BLaER1 treated with 17β-estradiol and CSF1 and Interleukin-3, amounts not matched to agents 10 nM and 100 nM (cell line): Measurements from ENCODE around the gene DIPK1B.

Experiments
- H3K27ac ChIP-seq, 11 experiments: shearing (Covaris generic); formaldehyde crosslinking; 2 replicates each; pipeline ENCODE4 v1.8.1; 2022
- H3K27me3 ChIP-seq, 11 experiments: shearing (Covaris generic); formaldehyde crosslinking; 2 replicates each; pipeline ENCODE4 v1.8.1; 2022
- H3K36me3 ChIP-seq, 11 experiments: shearing (Covaris generic); formaldehyde crosslinking; 2 replicates each; pipeline ENCODE4 v1.8.1; 2022
- H3K4me1 ChIP-seq, 10 experiments: shearing (Covaris generic); formaldehyde crosslinking; 2 replicates each; pipeline ENCODE4 v1.8.1; 2022
- H3K4me2 ChIP-seq, 11 experiments: shearing (Covaris generic); formaldehyde crosslinking; 2 replicates each; pipeline ENCODE4 v1.8.1; 2022
- H3K4me3 ChIP-seq, 10 experiments: shearing (Covaris generic); formaldehyde crosslinking; 2 replicates each; pipeline ENCODE4 v1.8.1; 2022
- H3K9ac ChIP-seq, 11 experiments: shearing (Covaris generic); formaldehyde crosslinking; 2 replicates each; pipeline ENCODE4 v1.8.1; 2022
- H3K9me3 ChIP-seq, 11 experiments: shearing (Covaris generic); formaldehyde crosslinking; replicated peaks in 1 of 11; 2 replicates each; pipeline ENCODE4 v1.8.1; 2022
- H4K20me1 ChIP-seq, 11 experiments: shearing (Covaris generic); formaldehyde crosslinking; 2 replicates each; pipeline ENCODE4 v1.8.1; 2022
- Cebpa-rat ChIP-seq, 11 experiments: shearing (Covaris generic); IDR thresholded peaks; 2 replicates each; pipeline ENCODE4 v1.8.1; 2022

Gene DIPK1B

DNA sequence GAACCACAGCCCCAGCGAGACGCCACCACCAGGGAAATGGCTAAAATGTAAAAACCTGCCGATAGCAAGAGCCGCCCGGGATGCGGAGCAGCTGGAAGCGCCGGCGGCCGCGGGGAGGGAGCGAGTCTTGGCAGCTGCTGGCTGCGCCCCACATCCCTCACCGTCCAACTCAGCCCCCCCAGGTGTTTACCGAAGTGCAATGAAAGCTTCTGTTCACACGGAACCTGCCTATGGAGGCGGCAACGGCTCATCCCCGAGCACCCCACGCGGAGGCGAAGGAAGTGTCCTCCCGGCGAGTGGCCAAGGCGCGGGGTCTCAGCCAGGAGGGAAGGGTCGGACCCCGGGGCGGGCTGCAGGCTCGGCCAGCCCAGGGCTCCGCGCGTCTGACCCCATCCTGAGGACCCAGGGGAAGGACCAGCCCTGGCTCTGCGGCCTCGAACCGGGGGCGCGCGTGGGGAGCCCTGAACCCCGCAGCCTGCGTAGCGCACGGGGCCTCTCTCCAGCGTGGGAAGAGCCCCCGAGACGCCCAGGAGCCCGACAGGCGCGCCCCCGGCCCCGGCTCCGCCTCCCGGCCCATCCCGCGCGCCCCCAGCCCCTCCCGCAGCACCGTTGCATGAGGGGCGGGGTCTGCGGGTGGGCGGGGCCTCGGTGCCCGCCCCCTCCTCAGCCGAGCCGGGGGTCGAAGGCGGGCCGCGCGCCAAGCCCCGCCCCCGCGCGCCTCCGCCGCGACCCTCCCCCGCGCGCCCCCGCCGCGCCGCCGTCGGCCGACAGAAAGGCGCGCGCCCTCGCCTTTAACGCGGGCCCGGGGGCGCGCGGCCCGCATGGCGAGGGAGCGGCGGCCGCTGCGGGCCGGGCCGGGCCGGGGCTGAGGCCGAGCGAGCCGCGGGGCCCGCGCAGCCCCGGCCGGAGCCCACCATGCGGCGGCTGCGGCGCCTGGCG is at the start of gene DIPK1B:
Gene DIPK1B, plus strand, starts transcription at position 822 of the 939 bp plus-strand sequence. Its CDS starts 94 bp downstream, at position 916.
- Histone ChIP-seq H3K4me3 (peak within 1 kb of the TSS; percentile 50 to 91 (median 76)), H3K9ac (peak within 1 kb of the TSS; percentile 70 to 96 (median 91)), H4K20me1 (peaks cover 0 to 41% (median 8%) of the 10 kb centered on the region in 11 experiments; a peak in 8 of 22 replicates), H3K4me1 (peaks cover 39 to 88% (median 77%) of the 10 kb centered on the region in 10 experiments), H3K4me2 (peak within 1 kb of the TSS; percentile 82 to 100 (median 98)), H3K27ac (peak within 1 kb of the TSS in 10 of 11 experiments; percentile 55 to 91 (median 89); a peak in 20 of 22 replicates), H3K27me3 (peaks cover 0 to 15% (median 0%) of the 10 kb centered on the region in 11 experiments; a peak in 2 of 22 replicates), H3K9me3 (no peaks in the 10 kb centered on the region), H3K36me3 (peaks cover 0 to 24% (median 6%) of the 10 kb centered on the region in 11 experiments; a peak in 9 of 22 replicates)
- no peak for TF ChIP-seq Cebpa-rat (IDR thresholded peaks at IDR 0.05)

- Histone ChIP-seq H3K4me2 (peak within 1 kb of the TSS; percentile 5 to 100 (median 98); a peak in 20 of 22 replicates), H3K9me3 (no peaks in the 10 kb centered on the region), H3K4me1 (peaks cover 39 to 95% (median 93%) of the 10 kb centered on the region in 10 experiments)
Measured at GRCh38 chr9:136662656-136663581, 49.5 kb upstream of the DIPK1B start, which contains the start of gene EGFL7. TSS of gene EGFL7 (plus strand) at chr9:136662916. CDS start at chr9:136668283, 5,367 bp downstream.

GRCh38 chr9:136664000-136664915 is 48.1 kb upstream of the DIPK1B start:
- peak overlapping the region; percentile 84 to 100 (median 98) for H3K4me2 ChIP-seq
- peaks cover 31 to 85% (median 57%) of the 10 kb centered on the region in 11 experiments; a peak in 20 of 22 replicates for H3K27me3 ChIP-seq

More at GRCh38 chr9:136662656-136663581, 49.5 kb upstream of the DIPK1B start, which contains the start of gene EGFL7:
- H3K4me3 ChIP-seq = no peak within 1 kb of the TSS; a peak in 1 of 20 replicates
- peaks cover 33 to 94% (median 67%) of the 10 kb centered on the region in 11 experiments; a peak in 20 of 22 replicates for H3K27me3 ChIP-seq
- peak within 1 kb of the TSS in 6 of 11 experiments; percentile 5 to 75 (median 56); a peak in 6 of 22 replicates for H3K9ac ChIP-seq
- TF ChIP-seq Cebpa-rat (IDR thresholded peaks at IDR 0.05) = no peak
- H3K27ac ChIP-seq = no peak within 1 kb of the TSS
- H4K20me1 ChIP-seq = peaks cover 0 to 54% (median 16%) of the 10 kb centered on the region in 11 experiments; a peak in 18 of 22 replicates
- no peaks in the 10 kb centered on the region for H3K36me3 ChIP-seq

GRCh38 chr9:136665111-136665703 is 47.2 kb upstream of the DIPK1B start:
- Histone ChIP-seq H3K27ac (peak overlapping the region in 8 of 11 experiments; percentile 11 to 32 (median 28); a peak in 7 of 22 replicates), H3K4me2 (peak overlapping the region; percentile 84 to 100 (median 98)), H3K9me3 (no peaks in the 10 kb centered on the region), H3K4me3 (peak overlapping the region; percentile 55 to 74 (median 63)), H3K36me3 (no peaks in the 10 kb centered on the region; a peak in 3 of 22 replicates), H3K27me3 (peaks cover 26 to 77% (median 49%) of the 10 kb centered on the region in 11 experiments; a peak in 20 of 22 replicates), H4K20me1 (peaks cover 0 to 77% (median 35%) of the 10 kb centered on the region in 11 experiments; a peak in 18 of 22 replicates), H3K4me1 (peaks cover 41 to 95% (median 93%) of the 10 kb centered on the region in 10 experiments), H3K9ac (peak overlapping the region; percentile 50 to 81 (median 73))
- no peak for TF ChIP-seq Cebpa-rat (IDR thresholded peaks at IDR 0.05)

More at GRCh38 chr9:136664000-136664915, 48.1 kb upstream of the DIPK1B start:
- TF ChIP-seq Cebpa-rat (IDR thresholded peaks at IDR 0.05) = no peak
- Histone ChIP-seq H3K9me3 (no peaks in the 10 kb centered on the region), H3K4me1 (peaks cover 40 to 95% (median 93%) of the 10 kb centered on the region in 10 experiments), H4K20me1 (peaks cover 0 to 67% (median 26%) of the 10 kb centered on the region in 11 experiments; a peak in 18 of 22 replicates), H3K36me3 (no peaks in the 10 kb centered on the region; a peak in 1 of 22 replicates), H3K27ac (no peak overlapping the region), H3K9ac (peak overlapping the region in 7 of 11 experiments; percentile 60 to 81 (median 73); a peak in 11 of 22 replicates), H3K4me3 (peak overlapping the region in 4 of 10 experiments; percentile 55 to 74 (median 62); a peak in 5 of 20 replicates)

DNA sequence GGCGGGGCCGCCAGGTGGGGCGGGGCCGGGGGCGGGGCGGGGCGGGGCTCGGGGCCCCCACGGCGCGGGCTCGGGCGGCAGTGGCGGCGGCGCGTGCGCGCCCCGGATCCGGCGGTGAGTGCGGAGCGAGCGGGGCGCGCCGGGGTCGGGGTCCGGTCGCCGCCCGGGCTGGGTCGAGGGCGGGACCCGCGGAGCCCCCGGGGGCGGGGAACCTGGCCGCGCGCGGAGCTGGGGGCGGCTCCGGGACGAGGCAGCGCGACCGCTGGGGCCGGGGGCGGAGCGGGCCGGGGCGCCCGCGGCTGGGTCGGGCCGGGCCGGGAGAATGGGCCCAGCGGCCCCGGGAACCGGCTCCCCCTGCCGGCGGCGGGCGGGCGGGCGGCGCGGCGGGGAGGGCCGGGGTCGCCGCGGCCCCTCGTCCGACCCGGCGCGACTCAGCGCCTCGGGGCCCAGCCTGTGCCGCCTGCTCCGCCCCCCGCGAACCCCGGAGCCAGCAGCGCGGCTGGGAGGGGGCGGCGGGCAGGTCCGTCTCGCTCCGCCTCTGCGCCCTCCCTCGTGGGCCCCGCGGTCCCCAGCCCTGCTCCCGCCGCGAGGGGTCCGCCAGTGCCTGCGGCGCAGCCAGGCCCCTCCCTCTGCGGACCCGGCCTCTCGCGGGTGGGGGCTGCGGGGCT is 46.5 kb upstream of the DIPK1B start:
- Histone ChIP-seq H3K4me1 (peaks cover 46 to 95% (median 93%) of the 10 kb centered on the region in 10 experiments), H3K36me3 (no peaks in the 10 kb centered on the region; a peak in 3 of 22 replicates), H3K27me3 (peaks cover 26 to 71% (median 46%) of the 10 kb centered on the region in 11 experiments; a peak in 20 of 22 replicates), H3K27ac (peak overlapping the region; percentile 19 to 61 (median 47); a peak in 17 of 22 replicates), H3K4me3 (peak overlapping the region; percentile 55 to 74 (median 63)), H3K9me3 (no peaks in the 10 kb centered on the region), H4K20me1 (peaks cover 0 to 81% (median 37%) of the 10 kb centered on the region in 11 experiments; a peak in 18 of 22 replicates), H3K9ac (peak overlapping the region; percentile 57 to 81 (median 74); a peak in 21 of 22 replicates), H3K4me2 (peak overlapping the region; percentile 84 to 100 (median 98))
- no peak for TF ChIP-seq Cebpa-rat (IDR thresholded peaks at IDR 0.05)
